HCT116 (cell line): ENCODE measurements around the gene HCRTR1. TPM values are rescaled to one million over a fixed set of nuclear protein-coding genes. Genes with fewer than 3 reads are reported as not detected.

Experiments
- ATAC-seq: fragments of 200-7000 bp; cut with Tn5 transposase; 2 replicates; pipeline ENCODE4 v1.9.1; 2020; ENCODE audit warnings: mild to moderate bottlenecking, moderate library complexity
- BruUV-seq: library from RNA; stranded (reverse); fragments of 400-500 nt; replicated peaks from 2 replicates; lab custom pipeline; 2021; lab: Mats Ljungman, UMichigan
- CTCF ChIA-PET: fragments of 300-600 bp; sonication (Branson Sonifier 250); formaldehyde crosslinking; loops from one replicate; lab custom pipeline; 2021; ENCODE audit warnings: antibody characterized with exemption; lab: Charles Lee
- POLR2A ChIA-PET: fragments of 300-600, 350-600 bp; sonication (Branson Sonifier 250); formaldehyde crosslinking; loops from one replicate; lab custom pipeline; 2021; ENCODE audit warnings: antibody characterized with exemption; lab: Charles Lee
- RAD21 ChIA-PET, 2 experiments: fragments of 300-600 bp; sonication (Branson Sonifier 250); formaldehyde crosslinking; loops; one replicate each; lab custom pipeline; 2023; ENCODE audit warnings: low total read pairs in 2 of 2; ENCODE audit not compliant: uncharacterized antibody in 2 of 2, unreplicated experiment in 2 of 2, low non-redundant PET in 1 of 2; lab: Charles Lee
- DNase-seq: peaks from one replicate; pipeline ENCODE4 v3.0.0-alpha.2; 2010; ENCODE audit warnings: low read depth, low spot score
- H2AFZ ChIP-seq: fragments of 200-600 bp; shearing (Covaris generic), sonication (generic); 2 replicates; pipeline ENCODE4 v1.6.1; 2017; ENCODE audit warnings: low read depth, mixed run types, mixed read lengths, antibody characterized with exemption, low read length; ENCODE audit not compliant: poor library complexity, severe bottlenecking
- H3K27ac ChIP-seq: 2 replicates; pipeline ENCODE4 v1.5.1; 2012; ENCODE audit warnings: low read depth, low read length
- H3K27me3 ChIP-seq: fragments of 200-600 bp; sonication (generic); 2 replicates; pipeline ENCODE4 v1.6.1; 2016; ENCODE audit warnings: mixed run types, low read length, mixed read lengths; ENCODE audit not compliant: insufficient read depth
- H3K36me3 ChIP-seq, 2 experiments: fragments of 200-500 bp in 1 of 2; fragments of 200-600 bp in 1 of 2; sonication (Bioruptor generic) in 1 of 2; sonication (generic) in 1 of 2; 2 replicates each; pipeline versions ENCODE4 v1.5.1 to v1.6.1; 2014 to 2016; ENCODE audit warnings: low read length in 2 of 2, inconsistent platforms in 1 of 2, mixed read lengths in 1 of 2, mixed run types in 1 of 2; ENCODE audit not compliant: insufficient read depth in 2 of 2, control insufficient read depth in 1 of 2
- H3K4me1 ChIP-seq, 2 experiments: fragments of 200-600 bp in 1 of 2; sonication (generic) in 1 of 2; 2 replicates each; pipeline versions ENCODE4 v1.5.1 to v1.6.1; 2012 to 2017; ENCODE audit warnings: low read length in 2 of 2, inconsistent platforms in 1 of 2, mild to moderate bottlenecking in 1 of 2, mixed read lengths in 1 of 2, mixed run types in 1 of 2, moderate library complexity in 1 of 2; ENCODE audit not compliant: insufficient read depth in 2 of 2, control insufficient read depth in 1 of 2
- H3K4me2 ChIP-seq: fragments of 200-600 bp; sonication (generic); 2 replicates; pipeline ENCODE4 v1.6.1; 2017; ENCODE audit warnings: mixed run types, low read length, mixed read lengths
- H3K4me3 ChIP-seq, 2 experiments: fragments of 200-600 bp in 1 of 2; sonication (generic) in 1 of 2; replicated peaks in 1 of 2; 2 replicates each; pipeline ENCODE4 v1.5.1; 2011 to 2016; ENCODE audit warnings: low read length in 2 of 2, control low read depth in 1 of 2, low read depth in 1 of 2, mild to moderate bottlenecking in 1 of 2, mixed read lengths in 1 of 2, mixed run types in 1 of 2
- H3K79me2 ChIP-seq: fragments of 200-600 bp; sonication (generic); 2 replicates; pipeline ENCODE4 v1.6.1; 2017; ENCODE audit warnings: mild to moderate bottlenecking, mixed run types, low read length, moderate library complexity, mixed read lengths; ENCODE audit not compliant: insufficient read depth
- H3K9ac ChIP-seq: fragments of 200-600 bp; sonication (generic); 2 replicates; pipeline ENCODE4 v1.6.1; 2016; ENCODE audit warnings: low read length, mixed read lengths
- H3K9me2 ChIP-seq: fragments of 200-600 bp; sonication (generic), shearing (Covaris generic); 2 replicates; pipeline ENCODE4 v1.6.1; 2017; ENCODE audit warnings: mixed run types, mild to moderate bottlenecking, moderate library complexity; ENCODE audit not compliant: insufficient read depth
- H3K9me3 ChIP-seq, 2 experiments: fragments of 200-500 bp in 1 of 2; fragments of 200-600 bp in 1 of 2; sonication (Bioruptor generic) in 1 of 2; sonication (generic) in 1 of 2; 2 replicates each; pipeline ENCODE4 v1.6.1; 2014 to 2017; ENCODE audit warnings: low read length in 2 of 2, mixed read lengths in 2 of 2, inconsistent platforms in 1 of 2, low read depth in 1 of 2, mild to moderate bottlenecking in 1 of 2, mixed run types in 1 of 2, moderate library complexity in 1 of 2; ENCODE audit not compliant: control insufficient read depth in 1 of 2, insufficient read depth in 1 of 2
- H4K20me1 ChIP-seq: fragments of 200-600 bp; sonication (generic), shearing (Covaris generic); 2 replicates; pipeline ENCODE4 v1.6.1; 2017; ENCODE audit warnings: mixed run types, mild to moderate bottlenecking, moderate library complexity; ENCODE audit not compliant: insufficient read depth
- EZH2phosphoT487 ChIP-seq: fragments of 200-600 bp; IDR thresholded peaks from 2 replicates; pipeline ENCODE4 v1.6.1; 2018; ENCODE audit warnings: antibody characterized with exemption, borderline replicate concordance
- FOSL1 ChIP-seq: IDR thresholded peaks from 2 replicates; pipeline ENCODE4 v1.6.1; 2012; ENCODE audit warnings: low read depth
- POLR2A ChIP-seq: IDR thresholded peaks from 2 replicates; pipeline ENCODE4 v1.7.0; 2011; ENCODE audit warnings: borderline replicate concordance; ENCODE audit not compliant: insufficient read depth, insufficient read length; ENCODE audit errors: extremely low read depth
- REST ChIP-seq: IDR thresholded peaks from 2 replicates; pipeline ENCODE4 v1.6.1; 2012; ENCODE audit warnings: low read depth
- SIN3A ChIP-seq: IDR thresholded peaks from 2 replicates; pipeline ENCODE4 v1.6.1; 2012; ENCODE audit warnings: low read depth
- SP1 ChIP-seq: IDR thresholded peaks from 2 replicates; pipeline ENCODE4 v1.6.1; 2012; ENCODE audit warnings: low read depth
- ZFX ChIP-seq: fragments of 450-650 bp; IDR thresholded peaks from 2 replicates; pipeline ENCODE4 v1.6.1; 2017
- intact Hi-C: fragments of 100-400 bp; cut with micrococcal nuclease; formaldehyde crosslinking; loops from 2 replicates; pipeline ENCODE4 v1.10.0; 2022
- total RNA-seq: library from RNA; stranded (reverse); gene quantifications from one replicate; pipeline ENCODE4 v1.2.1, GENCODE V29; 2021; ENCODE audit not compliant: unreplicated experiment

HCRTR1 gene
- total RNA-seq, 1 experiment from 2014 or later, result not detected

GRCh38 chr1:31571340-31572295 lies 45.9 kb upstream of the HCRTR1 start:
- Histone ChIP-seq H3K4me1 (peaks cover 46 to 90% of the 10 kb centered on the region in 2 experiments), H2AFZ (no peak overlapping the region), H3K4me2 (no peak overlapping the region), H3K27ac (no peak overlapping the region), H3K9me2 (no peaks in the 10 kb centered on the region), H3K36me3 (no peaks in the 10 kb centered on the region), H4K20me1 (no peaks in the 10 kb centered on the region), H3K79me2 (peaks cover 3% of the 10 kb centered on the region; the same call in 1 of the 2 replicates), H3K27me3 (no peaks in the 10 kb centered on the region), H3K9ac (no peak overlapping the region), H3K9me3 (no peaks in the 10 kb centered on the region), H3K4me3 (no peak overlapping the region)
- CTCF ChIA-PET, result no interaction called here
- POLR2A ChIA-PET, result no interaction called here
- ATAC-seq, result no peak
- BruUV-seq, result no TSS peak
- RAD21 ChIA-PET, result interaction anchor here in 1 of 2 experiments (0.5 kb wide), 1 partner anchor 238 kb away, joined by 3 read pairs; no protein-coding TSS in a partner anchor
- no peak for DNase-seq
- TF ChIP-seq REST, result no peak
- TF ChIP-seq POLR2A, result no peak
- TF ChIP-seq ZFX, result no peak
- no peak for TF ChIP-seq FOSL1
- TF ChIP-seq SIN3A, result no peak
- no peak for TF ChIP-seq EZH2phosphoT487
- TF ChIP-seq SP1, result no peak
- TF ChIP-seq, all 23 proteins: peak for 0
- intact Hi-C loops, result no loop called here
